HUES6 (cell line): ENCODE measurements around the gene GOLGA1.
A peak's percentile ranks its signal among the peaks of the same experiment; 100 is the strongest.

Source experiments
- H3K27ac ChIP-seq: 2 replicates; pipeline ENCODE4 v1.7.0; 2013; ENCODE audit warnings: low read depth, mild to moderate bottlenecking, low read length, inconsistent platforms
- H3K27me3 ChIP-seq: 2 replicates; pipeline ENCODE4 v1.6.1; 2013; ENCODE audit warnings: low read length; ENCODE audit not compliant: control insufficient read depth, insufficient read depth
- H3K36me3 ChIP-seq: 2 replicates; pipeline ENCODE4 v1.6.1; 2013; ENCODE audit warnings: low read length; ENCODE audit not compliant: control insufficient read depth, insufficient read depth
- H3K4me1 ChIP-seq: 2 replicates; pipeline ENCODE4 v1.6.1; 2013; ENCODE audit warnings: low read length; ENCODE audit not compliant: control insufficient read depth, insufficient read depth
- H3K4me3 ChIP-seq: 2 replicates; pipeline ENCODE4 v1.5.1; 2013; ENCODE audit warnings: low read depth, low read length
- H3K9ac ChIP-seq: one replicate; pipeline ENCODE4 v1.6.1; 2013; ENCODE audit warnings: mild to moderate bottlenecking, low read length
- H3K9me3 ChIP-seq: 2 replicates; pipeline ENCODE4 v1.6.1; 2013; ENCODE audit warnings: low read depth, low read length; ENCODE audit not compliant: control insufficient read depth, insufficient read depth

GOLGA1 gene

DNA sequence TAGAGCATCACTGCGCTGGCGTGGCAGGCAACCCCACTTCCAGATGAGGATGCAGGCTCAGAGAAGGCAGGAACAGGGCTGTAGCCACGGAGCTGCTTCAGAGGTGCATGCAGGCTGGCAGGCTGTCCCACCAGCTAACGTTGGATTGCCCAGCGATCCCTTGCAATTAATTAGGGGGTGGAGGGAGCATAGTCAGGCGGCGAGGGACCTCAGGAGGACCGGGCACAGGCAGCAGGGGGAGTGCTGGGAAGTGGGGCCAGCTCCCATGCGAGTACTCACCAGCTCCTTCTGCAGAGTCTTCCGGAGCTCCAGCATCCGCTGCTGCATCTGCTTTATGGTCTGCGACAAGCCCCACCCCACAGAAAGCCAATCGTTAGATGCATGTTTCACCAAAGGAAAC is 58.7 kb downstream of the GOLGA1 start:
- H3K9ac ChIP-seq: peak overlapping the region; percentile 7
- H3K4me1 ChIP-seq: peaks cover 31% of the 10 kb centered on the region
- H3K27me3 ChIP-seq: no peaks in the 10 kb centered on the region
- H3K27ac ChIP-seq: no peak overlapping the region
- peaks cover 30% of the 10 kb centered on the region for H3K36me3 ChIP-seq
- no peaks in the 10 kb centered on the region for H3K9me3 ChIP-seq
- H3K4me3 ChIP-seq: no peak overlapping the region

DNA sequence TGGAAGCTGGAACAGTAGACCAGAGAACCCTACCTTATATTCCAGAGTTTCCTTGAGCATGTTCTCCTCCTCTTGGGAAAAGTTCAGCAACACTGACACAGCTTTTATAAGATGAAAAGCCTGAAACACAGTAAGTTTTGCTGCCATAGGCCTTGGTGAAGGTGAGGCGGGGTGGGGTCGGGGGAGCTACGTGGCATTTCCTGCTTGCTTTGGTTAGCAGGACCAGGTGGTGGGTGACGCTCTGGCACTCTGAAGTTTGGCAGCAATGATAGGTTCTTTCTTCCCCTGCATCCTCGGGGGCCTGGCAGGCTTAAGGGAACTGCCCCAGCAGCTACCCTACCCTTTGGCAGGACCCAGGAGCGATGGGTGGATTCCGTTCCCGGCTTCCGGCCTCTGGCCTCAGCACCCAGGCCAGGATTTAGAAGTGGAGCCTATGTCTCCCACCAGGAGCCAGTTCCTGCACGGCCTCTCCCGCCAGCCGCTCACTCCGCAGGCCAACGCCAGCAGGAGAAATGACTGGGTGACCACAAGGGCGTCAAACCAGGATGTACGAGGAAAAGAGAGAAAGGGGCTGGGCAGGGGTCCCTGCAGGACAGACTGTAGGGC is 59.6 kb downstream of the GOLGA1 start:
- H3K4me3 ChIP-seq: no peak overlapping the region
- peaks cover 31% of the 10 kb centered on the region for H3K4me1 ChIP-seq
- H3K36me3 ChIP-seq: peaks cover 39% of the 10 kb centered on the region
- no peaks in the 10 kb centered on the region for H3K9me3 ChIP-seq
- no peak overlapping the region for H3K27ac ChIP-seq
- H3K9ac ChIP-seq: no peak overlapping the region
- H3K27me3 ChIP-seq: no peaks in the 10 kb centered on the region

DNA sequence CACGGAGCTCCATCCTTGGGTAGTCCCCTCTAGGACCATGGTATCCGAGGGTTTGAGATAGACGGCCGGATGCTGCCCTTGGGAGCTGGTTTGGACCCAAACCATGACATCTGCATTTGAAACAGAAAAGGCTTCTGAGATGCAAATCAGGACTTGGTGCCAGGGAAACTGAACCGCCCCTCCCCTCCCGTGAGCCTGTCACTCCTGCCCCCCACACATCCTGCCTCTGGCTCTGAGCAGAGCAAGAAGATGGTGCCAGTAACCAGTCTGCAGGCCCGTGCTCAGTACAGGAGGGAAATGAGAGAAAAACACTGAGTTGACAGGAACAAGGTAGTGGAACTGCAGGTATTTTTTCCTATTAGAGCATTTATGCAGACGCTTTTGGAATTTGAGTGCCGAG is 60.4 kb downstream of the GOLGA1 start:
- H3K27me3 ChIP-seq: no peaks in the 10 kb centered on the region
- H3K4me3 ChIP-seq: no peak overlapping the region
- H3K36me3 ChIP-seq: peaks cover 40% of the 10 kb centered on the region
- H3K4me1 ChIP-seq: peaks cover 31% of the 10 kb centered on the region
- H3K9me3 ChIP-seq: no peaks in the 10 kb centered on the region
- H3K9ac ChIP-seq: no peak overlapping the region
- H3K27ac ChIP-seq: no peak overlapping the region

DNA sequence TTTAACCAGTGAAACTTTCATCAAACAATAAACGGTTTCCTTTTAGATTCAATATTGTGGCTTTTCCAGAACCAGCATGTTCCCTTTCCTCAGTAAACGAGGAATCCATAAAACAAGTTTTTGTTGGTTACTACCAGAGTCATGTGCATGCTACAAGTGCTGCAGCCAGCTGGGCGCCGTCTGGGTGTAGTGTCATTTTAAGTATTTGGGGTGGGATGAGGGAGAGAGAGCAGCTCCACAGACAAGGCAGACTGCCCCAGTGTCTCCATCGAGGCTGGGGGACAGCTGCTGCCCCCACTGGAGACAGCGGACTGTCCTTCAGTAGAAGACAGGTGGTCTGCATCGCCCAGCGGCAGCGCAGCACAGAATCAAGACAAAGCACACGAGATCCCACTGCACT is 61.7 kb downstream of the GOLGA1 start:
- Histone ChIP-seq H3K27ac (no peak overlapping the region), H3K4me1 (peaks cover 31% of the 10 kb centered on the region), H3K4me3 (no peak overlapping the region), H3K27me3 (no peaks in the 10 kb centered on the region), H3K36me3 (peaks cover 52% of the 10 kb centered on the region), H3K9ac (no peak overlapping the region), H3K9me3 (no peaks in the 10 kb centered on the region)

DNA sequence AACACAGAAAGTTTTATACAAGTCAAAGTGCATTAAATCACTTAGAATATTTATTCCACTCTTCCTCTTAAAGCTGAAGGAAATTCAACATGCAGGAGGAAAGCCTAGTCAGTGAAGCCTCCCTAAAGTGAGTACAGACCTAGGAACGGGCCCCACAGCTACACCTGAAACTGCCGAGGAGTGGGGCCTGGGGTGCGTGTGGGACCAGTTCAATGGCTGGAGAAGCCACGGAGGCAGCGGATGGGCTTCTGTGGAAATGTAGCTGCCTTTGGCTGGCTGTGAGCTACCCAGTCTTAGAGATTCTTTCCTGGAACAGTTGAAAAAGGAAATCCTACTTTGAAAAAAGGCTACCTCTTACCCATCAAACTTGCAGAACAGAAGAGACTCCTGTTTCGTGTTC is 62.4 kb downstream of the GOLGA1 start:
- H3K27me3 ChIP-seq: no peaks in the 10 kb centered on the region
- 0 out of 2 replicates have a peak overlapping the region, but pooled peaks have one; percentile 29 for H3K27ac ChIP-seq
- H3K36me3 ChIP-seq: peaks cover 59% of the 10 kb centered on the region
- peaks cover 31% of the 10 kb centered on the region for H3K4me1 ChIP-seq
- H3K9me3 ChIP-seq: no peaks in the 10 kb centered on the region
- no peak overlapping the region for H3K9ac ChIP-seq
- no peak overlapping the region for H3K4me3 ChIP-seq

DNA sequence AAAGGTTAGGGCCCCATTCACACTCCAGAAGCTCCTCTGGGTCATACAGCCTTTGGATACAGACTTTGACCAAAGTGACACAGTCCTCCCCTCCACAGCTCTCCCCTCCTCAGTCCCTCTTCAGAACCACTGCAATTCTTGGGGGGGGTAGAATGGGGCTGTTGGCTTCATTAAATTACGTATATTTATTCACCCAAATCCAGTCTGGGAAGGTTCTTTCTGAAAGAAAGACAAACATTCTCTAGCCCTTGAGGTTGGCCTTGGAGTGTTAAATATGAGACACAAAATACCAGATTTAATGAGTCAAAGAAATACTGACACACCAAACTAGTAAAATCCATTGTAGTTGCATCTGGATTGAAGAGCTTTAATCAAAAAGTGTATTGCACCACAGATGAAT is 62.9 kb downstream of the GOLGA1 start:
- H3K9me3 ChIP-seq: no peaks in the 10 kb centered on the region
- H3K36me3 ChIP-seq: peaks cover 64% of the 10 kb centered on the region
- H3K27ac ChIP-seq: 0 out of 2 replicates have a peak overlapping the region, but pooled peaks have one; percentile 29
- H3K27me3 ChIP-seq: no peaks in the 10 kb centered on the region
- H3K4me3 ChIP-seq: no peak overlapping the region
- H3K4me1 ChIP-seq: peaks cover 31% of the 10 kb centered on the region
- no peak overlapping the region for H3K9ac ChIP-seq

DNA sequence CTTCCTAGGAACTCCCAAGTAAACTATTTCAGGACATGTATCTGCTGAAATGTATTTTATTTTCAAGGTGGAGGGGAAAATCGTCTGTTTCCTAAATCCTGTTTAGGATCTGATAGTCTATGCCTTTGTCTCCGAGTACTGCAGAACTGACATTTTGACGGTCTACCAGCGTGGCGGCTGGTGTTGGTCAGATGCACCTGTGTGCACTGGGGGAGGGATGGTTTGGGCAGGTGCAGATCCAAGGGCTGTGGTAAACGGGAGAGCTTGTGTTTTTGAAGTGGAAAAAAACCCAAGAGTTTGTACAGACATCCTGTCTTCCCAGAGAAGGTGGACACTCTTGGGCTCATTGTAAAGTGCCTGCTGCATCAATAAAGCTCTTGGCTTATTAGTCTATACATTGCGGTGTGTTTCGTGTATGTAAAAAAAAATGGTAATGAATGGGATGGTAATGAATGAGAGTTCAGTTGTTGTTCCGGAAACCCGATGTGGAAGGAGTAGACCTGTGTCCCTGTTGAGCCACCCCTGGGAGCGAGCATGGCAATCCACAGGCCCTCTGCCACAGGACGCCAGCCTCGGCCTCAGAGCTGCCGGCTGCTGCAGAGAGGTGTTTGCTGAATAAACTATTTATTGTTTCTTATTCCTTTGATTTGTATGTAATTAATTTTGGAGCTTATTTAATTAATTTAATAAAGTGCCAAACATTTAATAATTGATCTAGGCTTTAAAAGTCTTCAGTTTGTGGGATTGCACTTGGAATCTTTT is 63.7 kb downstream of the GOLGA1 start:
- no peak overlapping the region for H3K27ac ChIP-seq
- no peak overlapping the region for H3K9ac ChIP-seq
- H3K9me3 ChIP-seq: no peaks in the 10 kb centered on the region
- no peak overlapping the region for H3K4me3 ChIP-seq
- peaks cover 64% of the 10 kb centered on the region for H3K36me3 ChIP-seq
- H3K4me1 ChIP-seq: peaks cover 26% of the 10 kb centered on the region
- no peaks in the 10 kb centered on the region for H3K27me3 ChIP-seq

DNA sequence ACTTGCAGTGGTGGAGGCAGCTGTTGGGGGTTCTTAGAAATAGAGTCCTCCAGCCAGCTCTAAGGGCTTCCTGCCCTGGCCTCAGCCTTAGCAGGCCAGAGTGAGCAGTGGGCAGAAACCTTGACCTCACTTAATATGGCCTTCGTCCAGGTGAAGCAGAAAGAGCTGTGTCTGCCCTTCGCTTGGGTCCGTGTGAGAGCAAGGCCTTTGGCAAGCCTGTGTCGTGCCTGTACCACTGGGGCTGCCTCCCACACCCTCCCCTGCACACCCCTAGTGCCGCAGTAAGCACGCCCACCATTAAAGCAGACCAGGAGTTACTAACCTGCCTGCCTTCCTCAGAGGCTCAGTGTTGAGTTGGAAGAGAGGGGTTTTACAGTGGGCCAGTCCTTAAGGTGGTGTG is 65.4 kb downstream of the GOLGA1 start:
- Histone ChIP-seq H3K27ac (no peak overlapping the region), H3K4me1 (peaks cover 24% of the 10 kb centered on the region), H3K9me3 (no peaks in the 10 kb centered on the region), H3K4me3 (no peak overlapping the region), H3K9ac (no peak overlapping the region), H3K36me3 (peaks cover 71% of the 10 kb centered on the region), H3K27me3 (no peaks in the 10 kb centered on the region)

DNA sequence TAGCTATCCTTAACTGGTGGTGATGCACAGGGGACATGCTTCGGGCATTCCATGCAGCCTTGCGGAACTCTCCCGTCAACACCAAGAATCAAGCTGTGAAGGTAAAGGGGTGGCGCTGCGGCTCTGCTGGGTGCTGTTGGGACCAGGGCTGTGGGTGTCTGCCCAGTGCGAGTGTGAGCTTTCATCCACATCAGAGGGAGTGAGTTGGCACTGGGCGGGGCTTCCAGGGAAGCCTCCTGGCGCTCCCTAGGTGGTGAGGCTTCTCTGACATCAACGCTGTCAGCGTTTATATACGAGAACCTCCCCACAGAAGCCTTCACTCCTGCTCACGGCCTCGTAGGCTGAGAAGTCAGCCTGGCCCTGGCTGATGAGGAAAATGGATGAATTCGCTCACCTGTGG is 67.2 kb downstream of the GOLGA1 start:
- no peak overlapping the region for H3K27ac ChIP-seq
- no peak overlapping the region for H3K9ac ChIP-seq

DNA sequence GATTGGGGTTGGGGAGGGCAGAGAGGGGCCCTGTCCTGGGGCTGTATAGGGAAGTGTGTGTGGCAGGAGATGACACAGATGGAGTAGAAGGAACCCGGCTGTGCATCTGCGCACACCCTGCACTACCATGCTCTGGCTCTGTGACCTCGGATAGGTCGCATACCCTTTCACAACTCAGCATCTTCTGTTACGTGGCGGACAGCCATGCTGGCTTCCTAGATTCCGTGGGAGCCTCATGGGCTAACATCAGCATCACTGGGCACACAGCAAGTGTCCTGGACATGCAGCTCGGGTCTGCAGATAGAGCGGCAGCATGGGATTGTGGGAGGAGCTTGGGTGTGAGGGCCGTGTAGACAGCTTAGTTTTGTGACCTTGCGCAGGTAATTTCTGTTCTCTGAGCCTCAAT is 69.7 kb downstream of the GOLGA1 start:
- Histone ChIP-seq H3K9ac (no peak overlapping the region), H3K36me3 (peaks cover 45% of the 10 kb centered on the region), H3K4me1 (peaks cover 25% of the 10 kb centered on the region)

More for the DNA sequence above, 67.2 kb downstream of the GOLGA1 start:
- peaks cover 14% of the 10 kb centered on the region for H3K4me1 ChIP-seq
- H3K9me3 ChIP-seq: no peaks in the 10 kb centered on the region
- H3K27me3 ChIP-seq: no peaks in the 10 kb centered on the region
- H3K36me3 ChIP-seq: peaks cover 68% of the 10 kb centered on the region
- H3K4me3 ChIP-seq: no peak overlapping the region

DNA sequence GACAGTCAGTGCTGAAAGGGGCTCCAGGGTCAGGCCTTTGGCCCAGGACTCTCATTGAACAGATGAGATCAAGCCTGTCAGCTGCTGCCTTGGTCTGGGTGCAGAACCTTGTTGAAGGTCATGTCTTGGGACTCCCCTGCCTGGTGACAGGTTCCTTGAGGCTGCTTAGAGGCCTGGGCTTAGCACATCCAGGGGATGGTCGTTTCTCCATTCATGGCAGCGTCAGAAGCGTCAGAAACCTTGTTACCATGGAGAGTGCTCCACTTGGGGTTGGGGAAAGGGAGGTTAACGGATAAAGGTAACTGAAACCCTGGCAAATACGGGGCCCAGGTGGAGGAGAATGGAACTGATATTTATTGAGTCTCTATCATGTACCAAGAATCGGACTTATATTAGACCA is 70.2 kb downstream of the GOLGA1 start:
- no peak overlapping the region for H3K27ac ChIP-seq
- peak overlapping the region; percentile 97 for H3K4me3 ChIP-seq
- peaks cover 25% of the 10 kb centered on the region for H3K4me1 ChIP-seq
- peaks cover 42% of the 10 kb centered on the region for H3K36me3 ChIP-seq
- H3K9ac ChIP-seq: peak overlapping the region; percentile 94
- no peaks in the 10 kb centered on the region for H3K27me3 ChIP-seq
- H3K9me3 ChIP-seq: no peaks in the 10 kb centered on the region

More for the DNA sequence above, 69.7 kb downstream of the GOLGA1 start:
- H3K27me3 ChIP-seq: no peaks in the 10 kb centered on the region
- no peaks in the 10 kb centered on the region for H3K9me3 ChIP-seq
- peak overlapping the region; percentile 97; the same call in 1 of the 2 replicates for H3K4me3 ChIP-seq
- H3K27ac ChIP-seq: no peak overlapping the region
